GM20431 (cell line): ENCODE results near the gene WDR72.
"Not testable (repeated sequence)": the region's sequence is repeated elsewhere in the genome, so short reads cannot be mapped to it uniquely, and the experiment has no call there.

ENCODE experiments used
- in situ Hi-C: fragments of 300-500 bp; cut with MseI, MboI; formaldehyde crosslinking; loops from one replicate; pipeline ENCODE4 v1.15.0; 2020; ENCODE audit warnings: low sequenced_read_pairs; ENCODE audit not compliant: unreplicated experiment

WDR72 gene

DNA sequence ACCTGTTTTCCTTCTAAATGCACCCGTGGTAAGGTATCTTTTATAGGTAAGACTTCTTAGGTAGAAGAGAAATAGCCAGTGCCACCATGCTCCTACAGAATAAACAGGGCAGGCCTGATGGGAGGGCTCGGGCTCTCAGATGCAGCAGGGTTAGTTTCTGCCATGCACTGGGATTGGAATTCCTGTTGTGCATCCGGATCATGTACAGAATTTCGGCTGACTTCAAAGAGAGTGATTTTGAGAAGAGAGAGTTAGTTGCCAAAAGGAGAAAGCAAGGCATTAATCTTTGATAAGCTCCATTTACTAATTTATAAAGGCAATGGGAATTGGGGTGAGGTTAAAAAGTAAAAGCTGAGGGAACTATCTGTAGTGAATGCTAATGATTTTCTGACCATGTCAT, 211.2 kb downstream of the WDR72 start:
- in situ Hi-C loops, result no loop called here

DNA sequence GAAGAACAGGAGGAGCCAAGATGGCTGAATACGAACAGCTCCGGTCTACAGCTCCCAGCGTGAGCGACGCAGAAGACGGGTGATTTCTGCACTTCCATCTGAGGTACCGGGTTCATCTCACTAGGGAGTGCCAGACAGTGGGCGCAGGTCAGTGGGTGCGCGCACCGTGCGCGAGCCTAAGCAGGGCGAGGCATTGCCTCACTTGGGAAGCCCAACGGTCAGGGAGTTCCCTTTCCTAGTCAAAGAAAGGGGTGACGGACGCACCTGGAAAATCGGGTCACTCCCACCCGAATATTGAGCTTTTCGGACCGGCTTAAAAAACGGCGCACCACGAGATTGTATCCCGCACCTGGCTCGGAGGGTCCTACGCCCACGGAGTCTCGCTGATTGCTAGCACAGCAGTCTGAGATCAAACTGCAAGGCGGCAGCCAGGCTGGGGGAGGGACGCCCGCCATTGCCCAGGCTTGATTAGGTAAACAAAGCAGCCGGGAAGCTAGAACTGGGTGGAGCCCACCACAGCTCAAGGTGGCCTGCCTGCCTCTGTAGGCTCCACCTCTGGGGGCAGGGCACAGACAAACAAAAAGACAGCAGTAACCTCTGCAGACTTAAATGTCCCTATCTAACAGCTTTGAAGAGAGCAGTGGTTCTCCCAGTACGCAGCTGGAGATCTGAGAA, 218.7 kb downstream of the WDR72 start:
- in situ Hi-C loops, result not testable (repeated sequence)

GRCh38 chr15:53539878-53540277, 219.6 kb downstream of the WDR72 start:
- in situ Hi-C loops, result no loop called here

GRCh38 chr15:53536479-53537120, 222.9 kb downstream of the WDR72 start:
- in situ Hi-C loops, result no loop called here

- in situ Hi-C loops, result no loop called here
These were observed 223.6 kb downstream of the WDR72 start for GRCh38 chr15:53535886-53536285.

GRCh38 chr15:53534105-53534839, 225.2 kb downstream of the WDR72 start:
- in situ Hi-C loops, result no loop called here

DNA sequence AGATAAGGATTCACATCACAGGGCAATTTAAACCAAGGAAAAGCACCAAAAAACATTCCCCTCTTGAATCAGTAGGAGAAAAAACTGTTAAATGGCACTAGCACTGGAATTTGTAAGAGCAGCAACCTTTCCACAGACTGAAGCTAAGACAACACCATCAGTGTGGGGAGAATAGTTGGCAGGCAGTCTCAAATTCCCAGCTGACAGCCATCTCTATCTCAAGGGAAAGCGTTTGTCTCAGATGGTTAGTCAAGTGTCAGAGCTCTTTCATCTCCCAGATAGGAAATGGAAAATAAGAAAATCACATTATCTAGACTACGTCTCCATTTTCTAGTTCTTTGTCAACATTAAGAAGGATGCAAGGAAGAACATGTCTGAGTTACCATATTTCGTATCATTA, 228.7 kb downstream of the WDR72 start:
- in situ Hi-C loops, result no loop called here

DNA sequence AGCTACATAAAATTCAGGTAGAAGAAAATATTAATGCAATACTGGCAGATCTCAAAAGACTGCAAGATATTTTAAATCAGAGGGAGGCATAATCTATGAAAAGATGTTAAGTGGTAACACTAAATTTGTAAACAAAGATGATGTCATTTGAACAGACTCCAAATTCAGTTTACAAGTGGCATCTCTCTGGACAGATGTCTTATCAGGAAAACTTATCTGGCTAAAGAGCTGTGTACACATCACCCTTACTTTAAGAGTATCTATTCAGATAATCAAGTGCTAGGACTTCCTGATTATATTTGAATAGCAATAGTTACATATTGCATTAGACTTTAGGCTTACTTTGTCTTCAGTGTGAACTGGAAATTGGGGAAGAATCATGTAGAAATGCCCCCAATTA, 231.5 kb downstream of the WDR72 start:
- in situ Hi-C loops, result no loop called here

- in situ Hi-C loops, result no loop called here
These were observed 233.6 kb downstream of the WDR72 start for GRCh38 chr15:53525894-53526293.

- in situ Hi-C loops, result no loop called here
These were observed 236.5 kb downstream of the WDR72 start for GRCh38 chr15:53522991-53523390.

GRCh38 chr15:53520996-53521395, 238.5 kb downstream of the WDR72 start:
- in situ Hi-C loops, result no loop called here

DNA sequence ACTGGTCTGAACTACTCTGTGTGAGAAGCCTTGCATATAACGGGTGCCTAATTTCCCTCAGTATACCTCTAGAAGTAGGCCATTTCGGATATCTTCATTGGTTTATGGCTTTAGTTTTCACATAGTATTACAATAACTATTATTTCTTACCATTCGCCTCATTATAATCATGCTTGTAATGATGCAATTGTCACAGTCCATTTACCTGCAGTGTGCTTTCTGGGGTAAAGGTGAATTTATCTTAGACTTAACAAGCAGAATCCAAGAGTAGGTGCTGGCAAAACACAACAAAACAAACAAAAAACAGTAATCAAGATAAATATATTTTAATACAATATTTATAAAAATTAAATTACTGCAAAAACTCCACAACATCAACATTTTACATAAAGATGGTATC, 246.0 kb downstream of the WDR72 start:
- in situ Hi-C loops, result no loop called here

DNA sequence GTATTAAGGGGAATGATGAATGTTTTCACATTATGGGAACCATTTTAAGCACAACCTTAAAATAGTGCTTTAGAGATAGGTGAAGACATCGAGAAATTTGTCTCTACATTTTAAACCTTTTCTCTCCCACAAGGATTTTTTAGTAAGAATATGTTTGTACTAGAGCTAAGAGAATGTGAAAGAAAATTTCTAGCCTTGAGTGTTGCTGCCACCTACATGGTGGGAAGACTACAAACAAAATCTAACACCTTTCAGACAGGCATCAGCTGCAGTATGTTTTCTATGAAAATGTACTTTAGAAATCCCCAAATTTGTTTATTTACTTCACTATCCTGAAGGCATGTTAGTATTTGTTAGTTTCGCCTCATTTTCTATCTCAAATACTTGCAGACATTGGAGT, 247.4 kb downstream of the WDR72 start:
- in situ Hi-C loops, result no loop called here

DNA sequence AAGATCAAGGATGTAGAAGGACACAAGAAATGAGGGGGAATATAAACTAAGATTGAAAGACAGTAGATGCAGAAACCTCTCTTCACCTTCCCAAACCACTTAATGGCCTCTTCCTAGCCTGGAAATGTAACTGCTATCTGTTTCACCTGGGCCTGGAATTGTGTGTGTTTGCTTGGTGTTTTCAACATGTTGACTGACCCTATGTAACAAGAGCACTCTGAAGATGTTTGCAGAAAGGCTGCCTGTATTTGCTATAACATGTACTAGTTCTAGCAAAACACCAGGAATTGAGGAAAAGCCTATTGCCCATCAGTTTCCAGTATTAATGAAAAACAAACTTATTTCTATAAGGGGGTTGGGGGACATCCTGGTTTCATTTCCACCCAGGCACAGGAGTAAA, 248.3 kb downstream of the WDR72 start:
- in situ Hi-C loops, result no loop called here

DNA sequence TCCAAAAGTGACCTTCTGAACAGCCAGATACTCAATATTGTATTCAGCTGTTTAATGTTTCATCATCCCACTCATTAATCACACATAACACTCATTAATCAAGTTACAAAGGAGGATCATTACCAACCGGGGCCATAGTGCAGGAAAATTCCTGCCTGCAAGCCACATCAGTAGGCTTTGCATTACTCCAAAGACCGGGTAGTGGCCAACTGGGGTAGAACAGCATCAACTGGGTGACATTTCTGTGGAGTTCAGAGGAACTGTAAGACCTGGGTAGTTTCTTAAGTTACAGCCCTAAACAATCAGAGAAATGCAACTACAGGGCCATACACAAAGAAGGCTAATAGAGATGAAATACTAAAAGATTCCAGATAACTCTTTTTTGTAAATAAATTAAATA, 253.1 kb downstream of the WDR72 start:
- in situ Hi-C loops, result no loop called here

DNA sequence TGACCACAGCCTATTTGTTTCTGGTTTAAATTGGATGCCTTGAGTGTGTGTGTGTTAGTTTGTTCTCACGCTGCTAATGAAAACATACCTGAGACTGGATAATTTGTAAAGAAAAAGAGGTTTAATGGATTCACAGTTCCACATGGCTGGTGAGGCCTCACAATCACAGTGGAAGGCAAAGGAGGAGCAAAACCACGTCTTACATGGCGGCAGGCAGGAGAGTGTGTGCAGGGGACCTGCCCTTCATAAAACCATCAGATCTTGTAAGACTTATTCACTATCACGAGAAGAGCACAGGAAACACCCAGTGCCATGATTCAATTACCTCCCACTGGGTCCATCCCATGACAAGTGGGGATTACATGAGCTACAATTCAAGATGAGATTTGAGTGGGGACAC, 260.5 kb downstream of the WDR72 start:
- in situ Hi-C loops, result no loop called here

DNA sequence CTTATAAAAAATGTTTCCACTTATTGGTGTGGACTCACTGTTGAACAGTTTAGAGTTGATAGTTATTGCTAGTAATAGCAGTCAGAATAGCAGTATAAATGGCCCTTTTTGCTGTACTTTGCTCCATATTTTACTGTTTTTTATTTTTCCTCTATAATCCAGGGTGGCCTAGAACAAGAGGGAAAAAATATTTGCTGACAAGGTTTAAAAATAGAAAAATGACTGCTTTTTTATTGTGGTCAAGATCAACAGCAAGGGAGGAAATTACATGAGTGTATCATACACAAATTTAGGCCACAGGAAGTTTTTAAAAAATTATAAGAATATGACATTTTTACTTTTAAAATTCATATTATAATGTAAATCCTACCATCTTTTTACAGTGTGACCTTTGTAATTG, 269.1 kb downstream of the WDR72 start:
- in situ Hi-C loops, result no loop called here

DNA sequence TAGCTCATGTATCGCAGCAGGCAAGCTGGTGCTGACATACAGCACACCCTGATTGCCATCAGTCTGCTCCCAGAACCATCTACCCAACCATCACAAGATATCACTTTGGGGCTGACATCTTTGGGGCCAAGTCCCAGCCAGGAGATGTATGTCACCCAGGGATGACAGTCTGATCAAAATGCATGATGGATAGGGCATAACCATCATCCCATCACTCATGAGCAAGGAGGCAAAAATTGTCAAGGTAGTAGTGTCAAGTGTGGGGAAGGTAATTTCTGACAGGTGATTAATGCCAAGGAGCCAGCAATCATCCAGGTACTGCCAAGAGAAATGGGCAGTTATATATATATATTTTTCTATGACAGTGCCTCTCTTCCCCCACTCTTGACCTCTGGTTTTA, 277.4 kb downstream of the WDR72 start:
- in situ Hi-C loops, result no loop called here

GRCh38 chr15:53477981-53478766, 281.3 kb downstream of the WDR72 start:
- in situ Hi-C loops, result no loop called here

- in situ Hi-C loops, result no loop called here
These were observed 285.6 kb downstream of the WDR72 start for GRCh38 chr15:53473886-53474285.

GRCh38 chr15:53473435-53473834, 286.0 kb downstream of the WDR72 start:
- in situ Hi-C loops, result no loop called here
